ENCODE measurements around the gene MEMO1.

DNA sequence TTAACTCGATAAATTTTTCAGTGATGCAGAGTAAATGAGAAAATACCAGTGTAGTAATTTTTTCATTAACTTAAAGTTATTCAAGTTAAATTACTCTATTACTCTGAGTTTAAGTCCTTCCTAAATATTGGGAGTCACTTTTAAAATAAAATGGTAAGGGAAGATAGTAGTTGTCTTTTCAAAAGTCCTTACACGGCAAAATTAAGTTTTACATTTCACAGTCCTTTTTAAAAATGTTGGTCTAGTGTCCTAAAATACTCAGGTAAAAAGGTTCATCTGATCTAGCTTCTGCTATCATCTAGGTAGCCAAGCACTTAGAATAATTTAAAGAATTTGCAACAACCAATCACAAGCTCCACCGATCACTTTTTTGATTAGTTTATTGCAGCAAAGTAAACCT is 146.9 kb downstream of the MEMO1 start:
- TF ChIP-seq CTCF (IDR thresholded peaks at IDR 0.05; ENCODE audit: low read depth, low read length, poor library complexity, severe bottlenecking) (no peak), EZH2phosphoT487 (IDR thresholded peaks at IDR 0.05; ENCODE audit: borderline replicate concordance, low read length) (no peak)
